Stimulated activated CD8-positive, alpha-beta memory T cell treated with anti-CD3 and anti-CD28 coated beads, Interleukin-4, amount 100 ng/mL, for 24 hours (primary cell): ENCODE measurements around the gene SULT1C3.

Source experiments
- DNase-seq: peaks from one replicate; pipeline ENCODE4 v3.0.0-alpha.2; 2020; ENCODE audit warnings: low read depth

Gene SULT1C3

DNA sequence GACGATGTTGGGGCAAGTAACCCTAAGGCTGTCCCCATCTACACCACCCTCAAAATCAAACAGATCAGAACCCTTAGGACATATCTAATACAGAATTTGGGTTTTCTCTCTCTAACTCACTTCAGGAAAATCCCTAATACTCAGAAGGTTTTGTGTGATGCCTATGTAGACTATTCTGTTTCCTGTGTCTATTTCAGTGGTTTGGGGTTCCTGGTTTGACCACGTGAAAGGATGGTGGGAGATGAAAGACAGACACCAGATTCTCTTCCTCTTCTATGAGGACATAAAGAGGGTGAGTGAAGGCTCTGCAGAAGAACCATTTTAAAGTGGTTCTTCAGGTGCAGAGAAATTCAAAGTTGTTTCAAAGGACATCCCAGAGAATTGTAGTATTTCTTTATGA, 65.2 kb downstream of the SULT1C3 start:
- DNase-seq: no peak

DNA sequence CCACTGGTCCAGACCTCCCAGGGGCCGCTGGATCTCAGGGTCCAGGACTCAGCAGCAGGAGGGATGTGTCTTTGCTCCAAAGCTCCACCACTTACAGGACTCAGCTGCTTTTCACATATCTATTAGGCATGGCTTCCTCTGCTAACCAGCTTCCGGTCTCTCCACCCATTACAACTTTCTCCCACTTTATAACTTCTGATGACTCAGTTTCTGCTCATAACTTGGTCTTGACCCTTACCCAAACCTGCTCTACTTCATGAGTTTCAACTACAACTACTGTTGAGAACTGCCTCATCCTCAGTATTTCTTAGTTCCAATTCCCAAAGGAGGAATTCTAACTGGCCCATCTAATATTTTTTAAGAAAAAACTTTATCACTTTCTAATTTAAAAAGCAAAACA, 66.1 kb downstream of the SULT1C3 start:
- DNase-seq: no peak

DNA sequence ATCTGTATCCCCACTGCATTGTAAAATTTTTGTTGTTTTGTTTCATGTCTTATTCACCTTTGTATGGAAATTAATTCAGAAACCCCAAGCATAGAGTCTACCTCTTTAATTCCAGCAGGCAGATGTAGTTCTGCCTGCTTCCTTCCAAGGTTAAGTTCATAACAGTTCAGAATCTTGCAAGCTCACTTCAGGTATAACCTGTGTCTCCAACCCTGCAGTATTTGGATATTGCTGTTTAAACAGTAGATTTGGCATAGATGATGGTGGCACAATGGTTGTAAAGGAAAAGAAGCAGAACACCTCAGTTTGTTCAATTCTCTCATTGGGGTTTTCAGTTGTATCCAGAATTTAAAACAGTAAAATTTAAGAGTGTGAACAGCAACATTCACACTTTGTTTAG, 70.1 kb downstream of the SULT1C3 start:
- DNase-seq: no peak
